ENCODE results near the gene CACNB2. TPM values are rescaled to one million over a fixed set of nuclear protein-coding genes. Genes with fewer than 3 reads are reported as not detected.
A peak's percentile ranks its signal among the peaks of the same experiment; 100 is the strongest.

The CACNB2 gene
- total RNA-seq, 1 donor from 2014 or later, result 3.5 TPM

- H4K20me1 ChIP-seq (ENCODE audit: low read depth), result no peaks in the 10 kb centered on the region
- no peak overlapping the region for H3K4me3 Mint-ChIP-seq
- no peak overlapping the region for H3K27ac Mint-ChIP-seq
- H3K9me3 Mint-ChIP-seq, result no peaks in the 10 kb centered on the region
- no peaks in the 10 kb centered on the region for H3K79me2 ChIP-seq (ENCODE audit: low read depth)
- no peaks in the 10 kb centered on the region for H3K27me3 Mint-ChIP-seq (ENCODE audit: insufficient read depth, low read depth)
- no peaks in the 10 kb centered on the region for H3K4me1 Mint-ChIP-seq
- no peak overlapping the region for H3K9ac ChIP-seq
- peaks cover 8% of the 10 kb centered on the region for H3K36me3 ChIP-seq
- no peaks in the 10 kb centered on the region for H3F3A ChIP-seq (ENCODE audit: low read depth)
- no peaks in the 10 kb centered on the region for H3K4me1 ChIP-seq
- H3K27me3 ChIP-seq, result no peaks in the 10 kb centered on the region
- no peak overlapping the region for H3K4me2 ChIP-seq
- TF ChIP-seq EZH2 (IDR thresholded peaks at IDR 0.05), result no peak
- TF ChIP-seq, protein P1, sequence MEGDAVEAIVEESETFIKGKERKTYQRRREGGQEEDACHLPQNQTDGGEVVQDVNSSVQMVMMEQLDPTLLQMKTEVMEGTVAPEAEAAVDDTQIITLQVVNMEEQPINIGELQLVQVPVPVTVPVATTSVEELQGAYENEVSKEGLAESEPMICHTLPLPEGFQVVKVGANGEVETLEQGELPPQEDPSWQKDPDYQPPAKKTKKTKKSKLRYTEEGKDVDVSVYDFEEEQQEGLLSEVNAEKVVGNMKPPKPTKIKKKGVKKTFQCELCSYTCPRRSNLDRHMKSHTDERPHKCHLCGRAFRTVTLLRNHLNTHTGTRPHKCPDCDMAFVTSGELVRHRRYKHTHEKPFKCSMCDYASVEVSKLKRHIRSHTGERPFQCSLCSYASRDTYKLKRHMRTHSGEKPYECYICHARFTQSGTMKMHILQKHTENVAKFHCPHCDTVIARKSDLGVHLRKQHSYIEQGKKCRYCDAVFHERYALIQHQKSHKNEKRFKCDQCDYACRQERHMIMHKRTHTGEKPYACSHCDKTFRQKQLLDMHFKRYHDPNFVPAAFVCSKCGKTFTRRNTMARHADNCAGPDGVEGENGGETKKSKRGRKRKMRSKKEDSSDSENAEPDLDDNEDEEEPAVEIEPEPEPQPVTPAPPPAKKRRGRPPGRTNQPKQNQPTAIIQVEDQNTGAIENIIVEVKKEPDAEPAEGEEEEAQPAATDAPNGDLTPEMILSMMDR (IDR thresholded peaks at IDR 0.05), result no peak
- TF ChIP-seq EZH2phosphoT487 (IDR thresholded peaks at IDR 0.05), result no peak
- DNase-seq (ENCODE audit: low spot score), result no peak
- H3K9me3 ChIP-seq (ENCODE audit: low read depth), result no peaks in the 10 kb centered on the region
- no peaks in the 10 kb centered on the region for H3K36me3 Mint-ChIP-seq
- H3K27ac ChIP-seq, result no peak overlapping the region
- H2AFZ ChIP-seq (replicated peaks), result no peak overlapping the region
- no peak overlapping the region for H3K4me3 ChIP-seq
Observed at GRCh38 chr10:18557960-18558359, 417.7 kb downstream of the CACNB2 start.

GRCh38 chr10:18561861-18562551 is 421.8 kb downstream of the CACNB2 start:
- H3K27me3 Mint-ChIP-seq (ENCODE audit: insufficient read depth, low read depth), result no peaks in the 10 kb centered on the region
- TF ChIP-seq, protein P1 (IDR thresholded peaks at IDR 0.05), result no peak
- TF ChIP-seq EZH2 (IDR thresholded peaks at IDR 0.05) (no peak), EZH2phosphoT487 (IDR thresholded peaks at IDR 0.05) (no peak)
- peak; percentile 9 for DNase-seq (ENCODE audit: low spot score)

DNA sequence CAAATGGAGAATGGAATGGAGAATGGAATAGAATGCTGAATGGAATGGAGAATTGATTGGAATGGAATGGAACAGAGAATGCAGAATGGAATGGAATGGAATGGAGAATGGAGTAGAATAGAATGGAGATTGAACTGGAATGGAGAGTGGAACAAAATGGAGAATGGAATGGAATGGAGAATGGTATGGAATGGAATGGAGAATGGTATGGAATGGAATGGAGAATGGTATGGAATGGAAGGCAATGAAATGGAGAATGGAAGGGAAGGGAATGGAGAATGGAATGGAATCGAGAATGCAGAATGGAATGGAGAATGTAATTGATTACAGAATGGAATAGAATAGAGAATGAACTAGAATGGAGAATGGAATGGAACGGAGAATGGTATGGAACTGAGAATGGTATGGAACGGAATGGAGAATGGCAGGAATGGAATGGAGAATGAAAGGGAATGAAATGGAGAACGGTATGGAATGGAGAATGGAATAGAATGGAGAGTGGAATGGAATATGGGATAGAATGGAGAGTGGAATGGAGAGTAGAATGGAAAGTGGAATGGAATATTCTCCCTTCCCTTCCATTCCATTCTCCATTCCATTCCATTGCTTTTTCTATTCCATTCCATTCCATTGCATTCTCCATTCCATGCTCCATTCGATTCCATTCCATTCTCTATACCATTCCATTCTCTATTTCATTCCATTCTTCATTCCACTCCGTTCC is 422.9 kb downstream of the CACNB2 start:
- peaks cover 3% of the 10 kb centered on the region for H3K9me3 ChIP-seq (ENCODE audit: low read depth)
- no peaks in the 10 kb centered on the region for H3K36me3 Mint-ChIP-seq
- H3K27me3 ChIP-seq, result no peaks in the 10 kb centered on the region
- H3K27ac Mint-ChIP-seq, result no peak overlapping the region
- H3K4me2 ChIP-seq, result no peak overlapping the region
- H3K4me3 ChIP-seq, result no peak overlapping the region
- H3F3A ChIP-seq (ENCODE audit: low read depth), result no peaks in the 10 kb centered on the region
- H2AFZ ChIP-seq (replicated peaks), result no peak overlapping the region
- no peaks in the 10 kb centered on the region for H4K20me1 ChIP-seq (ENCODE audit: low read depth)
- no peaks in the 10 kb centered on the region for H3K36me3 ChIP-seq
- no peak overlapping the region for H3K27ac ChIP-seq
- no peak overlapping the region for H3K9ac ChIP-seq
- no peak for DNase-seq (ENCODE audit: low spot score)
- H3K9me3 Mint-ChIP-seq, result no peaks in the 10 kb centered on the region
- no peaks in the 10 kb centered on the region for H3K27me3 Mint-ChIP-seq (ENCODE audit: insufficient read depth, low read depth)
- no peaks in the 10 kb centered on the region for H3K4me1 ChIP-seq
- TF ChIP-seq, protein P1 (IDR thresholded peaks at IDR 0.05), result no peak
- TF ChIP-seq EZH2 (IDR thresholded peaks at IDR 0.05), result no peak
- no peak for TF ChIP-seq EZH2phosphoT487 (IDR thresholded peaks at IDR 0.05)
- no peaks in the 10 kb centered on the region for H3K4me1 Mint-ChIP-seq
- H3K4me3 Mint-ChIP-seq, result no peak overlapping the region
- no peaks in the 10 kb centered on the region for H3K79me2 ChIP-seq (ENCODE audit: low read depth)

More at GRCh38 chr10:18561861-18562551, 421.8 kb downstream of the CACNB2 start:
- Mint-ChIP-seq H3K27ac (no peak overlapping the region), H3K9me3 (no peaks in the 10 kb centered on the region), H3K4me3 (no peak overlapping the region), H3K36me3 (no peaks in the 10 kb centered on the region), H3K4me1 (no peaks in the 10 kb centered on the region)
- Histone ChIP-seq H3F3A (ENCODE audit: low read depth) (no peaks in the 10 kb centered on the region), H3K79me2 (ENCODE audit: low read depth) (no peaks in the 10 kb centered on the region), H3K36me3 (no peaks in the 10 kb centered on the region), H4K20me1 (ENCODE audit: low read depth) (no peaks in the 10 kb centered on the region), H3K9me3 (ENCODE audit: low read depth) (peaks cover 3% of the 10 kb centered on the region), H3K4me2 (no peak overlapping the region), H3K4me3 (no peak overlapping the region), H3K27ac (no peak overlapping the region), H3K27me3 (no peaks in the 10 kb centered on the region), H3K9ac (no peak overlapping the region), H3K4me1 (no peaks in the 10 kb centered on the region), H2AFZ (replicated peaks) (no peak overlapping the region)

All from neural progenitor cell (in vitro differentiated cells).